ENCODE data around the gene BICDL1. TPM values are rescaled to one million over a fixed set of nuclear protein-coding genes. Genes with fewer than 3 reads are reported as not detected.
A peak's percentile ranks its signal among the peaks of the same experiment; 100 is the strongest.

The BICDL1 gene
- total and polyA plus RNA-seq, 2 of the 4 experiments (the other 2 are of a cell fraction): not detected

GRCh38 chr12:120121766-120122293 is 132.8 kb downstream of the BICDL1 start:
- DNase-seq (peak; percentile 13), ATAC-seq (ENCODE audit: low read depth) (no peak)
- H3K4ac ChIP-seq (ENCODE audit: low read depth, low read length): no peak overlapping the region; the same call in 1 of the 2 replicates
- no peak overlapping the region for H3K9ac ChIP-seq (ENCODE audit: low read depth, low read length)
- no peak for TF ChIP-seq RAD21 (IDR thresholded peaks at IDR 0.05; ENCODE audit: low read length)
- TF ChIP-seq CEBPB (IDR thresholded peaks at IDR 0.05; ENCODE audit: low read depth, low read length): no peak
- H2BK20ac ChIP-seq (ENCODE audit: low read depth, low read length): no peak overlapping the region
- no peaks in the 10 kb centered on the region for H3K9me3 ChIP-seq (ENCODE audit: control insufficient read depth, insufficient read depth, low read length)
- ChIA-PET POLR2A (ENCODE audit: unreplicated experiment) (no interaction called here), CTCF (no interaction called here)
- no peak overlapping the region for H3K56ac ChIP-seq (ENCODE audit: extremely low read depth, insufficient read depth, low read length)
- H2BK120ac ChIP-seq (ENCODE audit: low read depth, low read length): peak overlapping the region; percentile 22; the same call in 1 of the 2 replicates
- no peak overlapping the region; the same call in 1 of the 2 replicates for H4K5ac ChIP-seq (ENCODE audit: low read depth, low read length)
- WGBS, 2 experiments (ENCODE audit: extremely low coverage in 2 of 2, insufficient read length in 1 of 2): no CpG with 5 or more reads among the region's 4 CpGs
- H3K27ac ChIP-seq (ENCODE audit: insufficient read depth, low read length): no peak overlapping the region
- H3K36me3 ChIP-seq (ENCODE audit: control insufficient read depth, insufficient read depth, low read length): peaks cover 12% of the 10 kb centered on the region
- H4K91ac ChIP-seq (ENCODE audit: insufficient read depth, low read depth, low read length): 0 out of 2 replicates have a peak overlapping the region, but pooled peaks have one; percentile 24
- no peaks in the 10 kb centered on the region for H3K27me3 ChIP-seq (ENCODE audit: control insufficient read depth, insufficient read depth, low read length)
- no peak overlapping the region for H2BK5ac ChIP-seq (ENCODE audit: low read depth, low read length, poor library complexity, severe bottlenecking)
- no peak overlapping the region for H3K4me2 ChIP-seq (ENCODE audit: low read depth, low read length)
- H4K8ac ChIP-seq (ENCODE audit: low read depth in 2 of 2, low read length in 2 of 2): no peak overlapping the region
- peaks cover 20% of the 10 kb centered on the region for H4K20me1 ChIP-seq (ENCODE audit: insufficient read depth, low read length)
- in situ Hi-C loops (cut with MboI; ENCODE audit: low sequenced_read_pairs): loop anchor here (25.0 kb wide), 1 partner anchor 1760 kb away; the partner anchor contains the start of gene TAOK3
- peak overlapping the region; percentile 39; the same call in 1 of the 2 replicates for H2AK5ac ChIP-seq (ENCODE audit: low read depth, low read length)
- H2AFZ ChIP-seq (replicated peaks; ENCODE audit: low read length, poor library complexity): no peak overlapping the region
- no peak overlapping the region for H3K23ac ChIP-seq (ENCODE audit: low read depth, low read length)
- H3K4me3 ChIP-seq (ENCODE audit: insufficient read depth, low read depth, low read length): no peak overlapping the region
- no TSS peak for BruUV-seq (replicated peaks)
- peaks cover 16% of the 10 kb centered on the region for H3K4me1 ChIP-seq (ENCODE audit: control insufficient read depth, insufficient read depth, low read length)
- no peak overlapping the region for H2AK9ac ChIP-seq (replicated peaks; ENCODE audit: low read depth, low read length, poor library complexity)
- H2BK15ac ChIP-seq (ENCODE audit: low read depth, low read length): no peak overlapping the region
- H3K9me1 ChIP-seq (ENCODE audit: insufficient read depth, low read length): peaks cover 25% of the 10 kb centered on the region
- dilution Hi-C loops (cut with HindIII; ENCODE audit: low sequenced_read_pairs, unreplicated experiment): no loop called here
- H3K14ac ChIP-seq (replicated peaks; ENCODE audit: low read depth, low read length): no peak overlapping the region
- intact Hi-C loops (cut with micrococcal nuclease): no loop called here
- no peak overlapping the region for H3K18ac ChIP-seq (ENCODE audit: low read depth, low read length)
- peaks cover 10 to 41% of the 10 kb centered on the region in 2 experiments for H3K79me1 ChIP-seq (ENCODE audit: low read depth in 1 of 2, low read length in 2 of 2)

Measured in IMR-90 (cell line).